ENCODE data around the gene GRIA2.

DNA sequence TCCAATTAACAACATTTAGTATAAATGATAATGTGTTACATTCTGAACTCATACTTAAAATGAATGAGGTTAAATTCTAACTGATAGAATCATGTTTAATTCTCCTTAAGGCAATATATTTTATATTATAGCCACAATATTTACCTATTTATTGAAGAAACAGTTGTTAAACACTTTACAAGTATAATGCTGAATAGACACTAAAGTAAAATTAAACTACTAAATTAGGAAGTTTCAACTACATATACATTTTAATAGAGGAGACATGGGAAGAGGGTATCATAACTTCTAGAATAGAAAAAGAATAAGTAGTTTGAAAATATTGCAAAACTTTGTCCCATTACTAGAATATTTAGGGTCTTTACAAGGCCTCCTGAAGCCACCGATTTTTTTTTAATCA lies 36.2 kb upstream of the GRIA2 start:
- TF ChIP-seq, protein P1, sequence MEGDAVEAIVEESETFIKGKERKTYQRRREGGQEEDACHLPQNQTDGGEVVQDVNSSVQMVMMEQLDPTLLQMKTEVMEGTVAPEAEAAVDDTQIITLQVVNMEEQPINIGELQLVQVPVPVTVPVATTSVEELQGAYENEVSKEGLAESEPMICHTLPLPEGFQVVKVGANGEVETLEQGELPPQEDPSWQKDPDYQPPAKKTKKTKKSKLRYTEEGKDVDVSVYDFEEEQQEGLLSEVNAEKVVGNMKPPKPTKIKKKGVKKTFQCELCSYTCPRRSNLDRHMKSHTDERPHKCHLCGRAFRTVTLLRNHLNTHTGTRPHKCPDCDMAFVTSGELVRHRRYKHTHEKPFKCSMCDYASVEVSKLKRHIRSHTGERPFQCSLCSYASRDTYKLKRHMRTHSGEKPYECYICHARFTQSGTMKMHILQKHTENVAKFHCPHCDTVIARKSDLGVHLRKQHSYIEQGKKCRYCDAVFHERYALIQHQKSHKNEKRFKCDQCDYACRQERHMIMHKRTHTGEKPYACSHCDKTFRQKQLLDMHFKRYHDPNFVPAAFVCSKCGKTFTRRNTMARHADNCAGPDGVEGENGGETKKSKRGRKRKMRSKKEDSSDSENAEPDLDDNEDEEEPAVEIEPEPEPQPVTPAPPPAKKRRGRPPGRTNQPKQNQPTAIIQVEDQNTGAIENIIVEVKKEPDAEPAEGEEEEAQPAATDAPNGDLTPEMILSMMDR (IDR thresholded peaks at IDR 0.05) = no peak
- TF ChIP-seq POLR2A (IDR thresholded peaks at IDR 0.05) = no peak
- TF ChIP-seq EP300 (IDR thresholded peaks at IDR 0.05) = no peak
